GM21447 (cell line): ENCODE data around the gene CYP27C1.

Experiments used
- ATAC-seq: cut with Tn5 transposase; IDR thresholded peaks from one replicate; pipeline ENCODE4 v1.9.1; 2021; ENCODE audit not compliant: unreplicated experiment

CYP27C1 gene

GRCh38 chr2:127157651-127158485 is 62.2 kb downstream of the CYP27C1 start:
- ATAC-seq: no peak

GRCh38 chr2:127157114-127157513 is 63.0 kb downstream of the CYP27C1 start:
- no peak for ATAC-seq

- ATAC-seq: no peak
Measured at GRCh38 chr2:127155947-127156346, 64.2 kb downstream of the CYP27C1 start.

- no peak for ATAC-seq
Measured at GRCh38 chr2:127155028-127155581, 65.0 kb downstream of the CYP27C1 start.

- ATAC-seq: no peak
Measured at GRCh38 chr2:127154396-127154795, 65.7 kb downstream of the CYP27C1 start.

GRCh38 chr2:127153691-127154158 is 66.4 kb downstream of the CYP27C1 start:
- no peak for ATAC-seq

- no peak for ATAC-seq
Measured at GRCh38 chr2:127150996-127151395, 69.1 kb downstream of the CYP27C1 start.

GRCh38 chr2:127149384-127149783 is 70.7 kb downstream of the CYP27C1 start:
- no peak for ATAC-seq

GRCh38 chr2:127146820-127147502 is 73.1 kb downstream of the CYP27C1 start:
- ATAC-seq: no peak

- ATAC-seq: no peak
Measured at GRCh38 chr2:127146071-127146725, 73.9 kb downstream of the CYP27C1 start.

GRCh38 chr2:127145280-127145895 is 74.7 kb downstream of the CYP27C1 start:
- ATAC-seq: no peak

GRCh38 chr2:127143841-127144782 is 76.0 kb downstream of the CYP27C1 start:
- no peak for ATAC-seq

GRCh38 chr2:127142663-127143630 is 77.2 kb downstream of the CYP27C1 start:
- no peak for ATAC-seq

- ATAC-seq: no peak
Measured at GRCh38 chr2:127140538-127140937, 79.6 kb downstream of the CYP27C1 start.

- no peak for ATAC-seq
Measured at GRCh38 chr2:127139766-127140165, 80.3 kb downstream of the CYP27C1 start.

GRCh38 chr2:127138281-127138680 is 81.8 kb downstream of the CYP27C1 start:
- ATAC-seq: no peak

GRCh38 chr2:127137741-127138140 is 82.4 kb downstream of the CYP27C1 start:
- no peak for ATAC-seq

- no peak for ATAC-seq
Measured at GRCh38 chr2:127137225-127137624, 82.9 kb downstream of the CYP27C1 start.
